ENCODE data around the gene ZNF407. TPM values are rescaled to one million over a fixed set of nuclear protein-coding genes. Genes with fewer than 3 reads are reported as not detected.

The ZNF407 gene
- total and polyA plus RNA-seq, 2 experiments from 2014 or later, result 2.1 to 10.4 TPM

DNA sequence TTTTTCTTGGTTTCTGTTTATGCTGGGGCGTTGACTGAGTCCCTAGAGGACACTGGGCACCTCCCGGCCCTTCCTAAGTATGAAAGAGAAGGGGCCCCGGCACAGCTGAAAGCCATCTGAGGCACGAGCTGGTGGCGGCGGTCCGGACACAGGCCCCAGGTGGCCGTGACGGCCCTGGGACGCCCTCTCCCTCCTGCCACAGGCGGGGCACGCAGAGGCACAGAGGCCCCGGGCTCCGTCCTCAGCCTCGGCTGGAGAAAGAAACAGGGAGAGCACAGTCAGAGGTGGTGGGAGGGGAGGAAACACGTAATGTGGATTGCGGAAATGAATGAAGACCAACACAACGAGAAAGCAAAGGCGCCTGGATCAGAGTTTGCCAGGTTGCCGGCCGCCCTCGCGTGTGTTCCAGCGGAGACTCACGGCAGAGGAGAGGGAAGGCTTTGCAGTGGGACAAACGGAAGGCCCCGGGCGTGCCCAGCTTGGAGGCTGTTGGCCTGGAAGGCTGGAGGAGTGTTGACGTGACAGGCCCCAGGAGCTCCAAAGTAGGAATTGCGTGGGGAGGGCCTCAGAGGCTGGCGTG is 492.2 kb downstream of the ZNF407 start:
- H3K9me2 ChIP-seq (ENCODE audit: insufficient read depth), result peaks cover 6% of the 10 kb centered on the region; the same call in 1 of the 2 replicates
- H3K36me3 ChIP-seq (ENCODE audit: insufficient read depth), result no peaks in the 10 kb centered on the region
- peaks cover 9% of the 10 kb centered on the region for H3F3A ChIP-seq (replicated peaks; ENCODE audit: low read depth)
- Mint-ChIP-seq H3K27ac (no peak overlapping the region), H3K36me3 (ENCODE audit: low read depth) (peaks cover 4% of the 10 kb centered on the region; the same call in 2 of the 3 replicates), H3K4me3 (no peak overlapping the region), H3K4me1 (peaks cover 8% of the 10 kb centered on the region), H3K27me3 (ENCODE audit: insufficient read depth, low read depth, poor library complexity) (peaks cover 6% of the 10 kb centered on the region), H3K9me3 (peaks cover 12% of the 10 kb centered on the region)
- no peak overlapping the region for H3K4me2 ChIP-seq
- TF ChIP-seq STAT1 (IDR thresholded peaks at IDR 0.05; ENCODE audit: unreplicated experiment) (no peak), JUNB (IDR thresholded peaks at IDR 0.05; ENCODE audit: unreplicated experiment) (no peak), NANOG (IDR thresholded peaks at IDR 0.05; ENCODE audit: borderline replicate concordance) (no peak), ETS1 (IDR thresholded peaks at IDR 0.05) (no peak), CREB1 (CRISPR knock-in tag; IDR thresholded peaks at IDR 0.05; ENCODE audit: low read depth) (no peak), EZH2 (IDR thresholded peaks at IDR 0.05; ENCODE audit: low read depth, unreplicated experiment) (no peak), ZNF114 (CRISPR knock-in tag; IDR thresholded peaks at IDR 0.05) (no peak), ZNF462 (CRISPR knock-in tag; IDR thresholded peaks at IDR 0.05) (no peak), ZNF331 (CRISPR knock-in tag; IDR thresholded peaks at IDR 0.05; ENCODE audit: low read depth) (no peak)
- H3K79me2 ChIP-seq (replicated peaks; ENCODE audit: insufficient read depth), result no peaks in the 10 kb centered on the region
- H2AFZ ChIP-seq, result peak overlapping the region; percentile 98
- H3K4me1 ChIP-seq (ENCODE audit: insufficient read depth), result no peaks in the 10 kb centered on the region
- no peaks in the 10 kb centered on the region for H4K20me1 ChIP-seq (replicated peaks; ENCODE audit: insufficient read depth)
- H3K4me3 ChIP-seq, result no peak overlapping the region
- H3K27me3 ChIP-seq (ENCODE audit: insufficient read depth), result no peaks in the 10 kb centered on the region
- DNase-seq (ENCODE audit: low spot score) (peak; percentile 25), ATAC-seq (peak; percentile 68)
- no peak overlapping the region for H3K27ac ChIP-seq (ENCODE audit: low read depth)
